ENCODE results near the gene BGN. TPM values are rescaled to one million over a fixed set of nuclear protein-coding genes. Genes with fewer than 3 reads are reported as not detected.

The BGN gene
- total RNA-seq, 1 experiment from 2014 or later = 5.7 TPM

Other genes with a start within 250 kb of the BGN start
- gene PNMA6F, start 173.2 kb upstream of the BGN start, total RNA-seq (2014; rRNA removed; shearing (Covaris generic)) = not detected in 2 replicates
- 3.5 and 5.2 TPM in 2 replicates for gene ZNF275, start 160.8 kb upstream of the BGN start, total RNA-seq (2014; rRNA removed; shearing (Covaris generic))
- not detected in 2 replicates for gene PNMA6E, start 93.6 kb upstream of the BGN start, total RNA-seq (2014; rRNA removed; shearing (Covaris generic))
- gene ZFP92, start 83.5 kb upstream of the BGN start, total RNA-seq (2014; rRNA removed; shearing (Covaris generic)) = 0.80 and 1.1 TPM in 2 replicates
- 1.3 TPM in 1 of 2 replicates, not detected in the other for gene TREX2, start 48.9 kb upstream of the BGN start, total RNA-seq (2014; rRNA removed; shearing (Covaris generic))
- 35.7 and 58.0 TPM in 2 replicates for gene HAUS7, start 24.4 kb upstream of the BGN start, total RNA-seq (2014; rRNA removed; shearing (Covaris generic))
- not detected in 2 replicates for gene ATP2B3, start 22.7 kb downstream of the BGN start, total RNA-seq (2014; rRNA removed; shearing (Covaris generic))
- gene CCNQ, start 104.2 kb downstream of the BGN start, total RNA-seq (2014; rRNA removed; shearing (Covaris generic)) = 37.3 and 41.5 TPM in 2 replicates
- 10.2 and 16.4 TPM in 2 replicates for gene DUSP9, start 152.2 kb downstream of the BGN start, total RNA-seq (2014; rRNA removed; shearing (Covaris generic))
- not detected in 2 replicates for gene PNCK, start 178.8 kb downstream of the BGN start, total RNA-seq (2014; rRNA removed; shearing (Covaris generic))
- 6.3 and 7.5 TPM in 2 replicates for gene SLC6A8, start 192.9 kb downstream of the BGN start, total RNA-seq (2014; rRNA removed; shearing (Covaris generic))
- gene BCAP31, start 229.4 kb downstream of the BGN start, total RNA-seq (2014; rRNA removed; shearing (Covaris generic)) = 146 and 203 TPM in 2 replicates
- gene ABCD1, start 229.9 kb downstream of the BGN start, total RNA-seq (2014; rRNA removed; shearing (Covaris generic)) = 4.8 and 5.0 TPM in 2 replicates

All from Daoy (cell line).